Upper lobe of left lung (tissue), 4 donors: Measurements from ENCODE around the gene EXOC3.

Experiments
- CTCF ChIP-seq, 6 experiments: fragments of 450-650 bp in 4 of 6; fragments of 200-600 bp in 2 of 6; sonication (generic) in 2 of 6; IDR thresholded peaks; one replicate each; pipeline ENCODE4 v1.5.1; 2016 to 2019; ENCODE audit warnings: antibody characterized with exemption in 6 of 6
- POLR2A ChIP-seq, 4 donors: fragments of 450-650 bp; IDR thresholded peaks; one replicate each; pipeline ENCODE4 v1.5.1; 2016 to 2017; ENCODE audit warnings: antibody characterized with exemption in 4 of 4, mild to moderate bottlenecking in 2 of 4
- POLR2AphosphoS5 ChIP-seq, 2 donors: sonication (generic); formaldehyde crosslinking; IDR thresholded peaks; one replicate each; pipeline ENCODE4 v1.5.1; 2017; ENCODE audit warnings: antibody characterized with exemption in 2 of 2

GRCh38 chr5:398475-399295, 44.3 kb upstream of the EXOC3 start:
- TF ChIP-seq CTCF (IDR thresholded peaks at IDR 0.05) = no peak
- TF ChIP-seq POLR2A (IDR thresholded peaks at IDR 0.05) = no peak
- TF ChIP-seq POLR2AphosphoS5 (IDR thresholded peaks at IDR 0.05) = no peak
